M059J (cell line): ENCODE data around the gene HACD1. TPM values are rescaled to one million over a fixed set of nuclear protein-coding genes. Genes with fewer than 3 reads are reported as not detected.
A peak's percentile ranks its signal among the peaks of the same experiment; 100 is the strongest.

ENCODE experiments used
- DNase-seq: peaks from one replicate; pipeline ENCODE4 v3.0.0-alpha.2; 2012; ENCODE audit warnings: low read depth
- total RNA-seq: library from RNA; depleted of rRNA; stranded (reverse); fragments of >200 nt; shearing (Covaris generic); gene quantifications from 2 replicates; pipeline ENCODE4 v1.2.3, GENCODE V29; 2014; rRNA removed

Gene HACD1, protein sequence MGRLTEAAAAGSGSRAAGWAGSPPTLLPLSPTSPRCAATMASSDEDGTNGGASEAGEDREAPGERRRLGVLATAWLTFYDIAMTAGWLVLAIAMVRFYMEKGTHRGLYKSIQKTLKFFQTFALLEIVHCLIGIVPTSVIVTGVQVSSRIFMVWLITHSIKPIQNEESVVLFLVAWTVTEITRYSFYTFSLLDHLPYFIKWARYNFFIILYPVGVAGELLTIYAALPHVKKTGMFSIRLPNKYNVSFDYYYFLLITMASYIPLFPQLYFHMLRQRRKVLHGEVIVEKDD
- 32.0 and 37.5 TPM in 2 replicates for total RNA-seq

DNA sequence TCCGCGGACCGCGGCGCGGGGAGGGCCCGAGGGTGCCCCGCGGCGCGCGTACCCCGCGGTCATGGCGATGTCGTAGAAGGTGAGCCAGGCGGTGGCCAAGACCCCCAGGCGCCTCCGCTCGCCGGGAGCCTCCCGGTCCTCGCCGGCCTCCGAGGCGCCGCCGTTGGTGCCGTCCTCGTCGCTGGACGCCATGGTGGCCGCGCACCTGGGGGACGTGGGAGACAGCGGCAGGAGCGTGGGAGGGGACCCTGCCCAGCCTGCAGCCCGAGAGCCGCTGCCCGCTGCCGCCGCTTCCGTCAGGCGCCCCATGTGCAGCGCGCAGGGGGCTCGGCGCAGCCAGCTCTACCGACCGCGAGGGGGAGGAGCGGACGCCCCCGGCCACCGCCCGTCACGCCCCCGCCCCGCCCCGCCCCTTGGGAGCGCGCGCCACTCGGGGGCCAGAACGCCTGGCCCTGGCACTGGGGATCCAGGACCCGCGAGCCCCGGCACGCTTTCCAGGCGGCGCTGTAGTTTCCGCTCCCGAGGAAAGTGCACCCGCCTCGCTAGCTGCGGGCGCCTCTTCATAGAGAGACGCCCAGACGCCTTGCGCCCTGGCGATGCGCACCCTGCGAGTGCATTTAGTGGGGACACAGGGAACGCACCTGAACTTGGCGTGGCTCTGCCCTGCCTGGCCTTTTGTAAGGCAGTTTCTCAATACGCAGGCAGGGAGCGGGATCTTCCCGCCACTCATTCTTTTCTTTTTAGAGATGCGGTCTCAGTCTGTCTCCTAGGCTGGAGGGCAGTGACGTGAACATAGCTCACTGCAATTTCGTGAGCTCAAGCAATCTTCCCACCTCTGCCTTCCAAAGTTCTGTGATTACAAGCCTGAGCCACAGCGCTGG is at the start of gene HACD1:
HACD1 (minus strand) TSS at position 344 of the 881 bp plus-strand sequence; CDS start at position 309, 35 bp downstream.
- peak; percentile 73 for DNase-seq

DNA sequence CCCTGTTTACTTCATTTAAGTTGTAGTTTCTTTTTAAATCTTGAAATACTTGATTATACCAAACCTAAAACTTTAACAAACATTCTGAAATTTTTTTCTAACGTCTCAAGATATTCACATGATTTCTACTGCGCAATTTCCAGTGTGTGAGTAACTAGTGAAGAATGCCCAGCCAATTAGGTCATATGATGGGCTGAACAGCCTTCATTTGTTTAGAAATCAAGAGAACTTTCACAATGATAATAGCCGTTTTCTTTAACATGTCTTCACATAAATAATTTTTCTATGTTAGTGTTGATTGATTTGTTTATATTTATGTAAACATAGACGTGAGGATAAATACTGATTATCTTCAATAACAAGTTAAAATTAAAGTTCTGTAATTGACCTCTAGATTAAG is 48.6 kb upstream of the HACD1 start:
- peak; percentile 77 for DNase-seq

DNA sequence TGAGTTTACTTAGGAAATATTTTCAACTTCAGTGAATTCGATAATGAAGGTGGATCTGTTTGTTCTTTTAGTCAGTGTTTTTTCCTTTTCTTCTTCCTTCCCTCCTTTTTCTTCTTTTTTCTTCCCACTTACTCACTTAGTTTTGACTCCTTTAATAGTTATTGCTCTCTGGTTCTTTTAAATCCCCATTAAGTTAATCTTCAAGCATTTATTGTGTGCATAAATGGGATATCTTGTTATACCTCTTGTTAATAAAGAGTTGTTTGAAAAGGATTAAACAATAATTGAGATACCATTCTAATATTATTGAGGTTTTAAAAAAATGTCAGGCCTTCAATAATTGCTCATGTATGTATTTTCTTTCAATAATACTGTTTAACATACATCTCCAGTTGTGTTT is 46.3 kb upstream of the HACD1 start:
- DNase-seq, result no peak

DNA sequence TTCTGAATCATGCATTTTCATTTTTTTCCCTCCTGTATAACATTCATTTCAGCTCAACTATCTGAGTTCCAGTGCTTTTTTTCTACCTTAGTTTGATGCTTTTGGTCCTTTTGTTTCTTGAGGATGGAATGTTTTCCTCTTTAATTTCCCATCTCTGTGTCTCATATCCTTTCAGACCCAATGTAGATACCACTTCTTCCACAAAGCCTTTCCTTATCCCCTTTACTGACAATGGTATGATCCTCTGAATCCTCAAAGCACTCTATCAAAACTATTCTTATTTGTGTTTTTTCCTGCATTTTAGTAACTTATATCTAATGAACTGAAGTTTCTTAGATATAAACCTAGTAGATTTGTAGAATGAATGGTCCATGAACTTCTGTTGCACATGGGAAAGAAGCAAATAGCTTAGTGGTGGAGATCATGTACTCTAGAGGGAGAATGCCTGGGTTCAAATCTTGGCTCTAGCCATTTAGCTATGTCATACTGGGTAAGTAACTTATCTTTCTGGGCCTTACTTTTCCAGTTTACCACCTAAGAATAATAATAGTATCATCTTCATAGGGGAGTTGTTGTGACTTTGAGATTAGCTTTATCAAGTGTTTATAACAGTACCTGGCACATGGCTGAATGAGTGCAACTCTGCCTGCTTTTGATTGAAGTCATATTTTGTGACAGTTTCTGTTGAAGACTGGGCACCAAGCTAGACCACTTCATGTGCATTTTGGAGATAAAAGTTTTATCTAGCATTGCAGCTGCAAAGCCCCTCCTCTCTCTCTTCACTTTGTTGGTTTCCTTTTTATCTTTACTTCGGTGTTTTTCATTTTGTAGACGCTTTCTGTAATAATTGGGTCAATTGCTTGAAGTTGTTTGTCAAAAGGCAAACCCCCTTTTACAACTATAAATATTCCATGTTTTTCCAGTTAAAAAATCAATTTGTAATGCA is 45.3 kb upstream of the HACD1 start:
- no peak for DNase-seq

DNA sequence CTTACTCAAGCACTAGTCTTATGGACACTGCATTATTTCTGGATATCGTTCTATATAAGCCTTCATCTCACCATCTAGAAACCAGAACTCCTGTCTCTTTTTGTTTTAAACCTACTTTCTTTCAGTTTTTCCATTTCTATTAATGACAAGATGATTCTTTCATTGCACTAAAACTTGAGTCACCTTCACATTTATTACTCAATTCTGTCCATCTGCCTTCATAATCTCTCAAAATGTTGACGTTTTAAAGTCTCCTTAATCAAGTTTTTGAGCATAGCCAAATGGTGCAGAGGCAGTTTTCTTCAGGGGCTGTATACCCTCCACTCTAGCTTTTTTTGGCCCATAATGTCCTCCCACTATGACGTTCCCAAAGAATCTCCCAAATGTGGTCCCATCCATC is 44.3 kb upstream of the HACD1 start:
- no peak for DNase-seq

DNA sequence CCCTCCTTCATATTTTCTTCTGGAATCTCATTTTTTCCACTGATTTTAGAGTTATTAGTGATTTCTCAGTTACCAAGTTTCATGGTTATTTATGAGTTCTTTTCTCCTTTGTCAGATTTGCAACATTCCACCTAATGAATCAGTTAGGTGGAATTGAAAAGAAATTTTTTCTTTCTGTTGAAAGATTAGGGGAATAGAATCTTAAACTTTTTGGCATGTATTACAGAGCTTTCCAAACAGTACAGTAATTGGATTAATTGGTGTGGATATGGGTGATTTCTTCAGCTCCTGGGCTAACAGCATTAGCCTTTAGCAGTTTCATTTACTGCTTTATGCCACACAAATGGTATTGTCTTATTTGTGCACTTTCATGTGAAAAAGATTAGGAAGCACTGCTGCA is 43.7 kb upstream of the HACD1 start:
- no peak for DNase-seq

DNA sequence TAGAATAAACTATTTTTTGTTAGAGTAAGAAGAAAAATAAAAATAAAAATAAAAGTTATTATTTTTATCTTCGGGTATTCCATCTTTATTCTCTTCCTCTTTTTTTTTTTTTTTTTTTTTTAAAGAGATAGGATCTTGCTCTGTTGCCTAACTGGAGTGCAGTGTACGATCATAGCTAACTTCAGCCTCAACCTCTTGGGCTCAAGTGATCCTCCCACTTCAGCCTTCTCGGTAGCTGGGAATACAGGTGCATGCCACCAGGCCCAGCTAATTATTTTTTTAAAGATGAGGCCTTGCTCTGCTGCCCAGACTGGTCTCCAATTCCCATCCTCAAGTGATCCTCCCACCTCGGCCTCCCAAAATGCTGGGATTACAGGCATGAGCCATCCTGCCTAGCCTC is 42.2 kb upstream of the HACD1 start:
- DNase-seq, result no peak

DNA sequence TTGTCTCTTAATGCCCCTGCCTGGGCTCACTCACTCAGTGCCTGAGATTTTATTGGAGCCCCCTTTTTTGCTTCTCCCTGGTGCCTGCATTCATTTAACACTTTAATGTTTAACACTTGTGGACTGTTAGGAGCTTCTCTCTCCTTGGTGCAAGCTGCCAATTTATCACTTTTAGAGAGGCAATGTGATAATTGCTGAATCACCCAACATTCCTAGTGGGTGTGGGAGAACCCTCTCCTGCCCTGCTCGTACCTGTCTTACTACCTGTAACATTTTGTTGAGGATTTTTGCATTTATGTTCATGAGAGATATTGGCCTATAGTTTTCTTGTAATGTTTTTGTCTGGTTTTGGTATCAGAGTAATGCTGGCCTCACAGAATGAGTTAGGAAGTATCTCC is 39.9 kb upstream of the HACD1 start:
- no peak for DNase-seq

DNA sequence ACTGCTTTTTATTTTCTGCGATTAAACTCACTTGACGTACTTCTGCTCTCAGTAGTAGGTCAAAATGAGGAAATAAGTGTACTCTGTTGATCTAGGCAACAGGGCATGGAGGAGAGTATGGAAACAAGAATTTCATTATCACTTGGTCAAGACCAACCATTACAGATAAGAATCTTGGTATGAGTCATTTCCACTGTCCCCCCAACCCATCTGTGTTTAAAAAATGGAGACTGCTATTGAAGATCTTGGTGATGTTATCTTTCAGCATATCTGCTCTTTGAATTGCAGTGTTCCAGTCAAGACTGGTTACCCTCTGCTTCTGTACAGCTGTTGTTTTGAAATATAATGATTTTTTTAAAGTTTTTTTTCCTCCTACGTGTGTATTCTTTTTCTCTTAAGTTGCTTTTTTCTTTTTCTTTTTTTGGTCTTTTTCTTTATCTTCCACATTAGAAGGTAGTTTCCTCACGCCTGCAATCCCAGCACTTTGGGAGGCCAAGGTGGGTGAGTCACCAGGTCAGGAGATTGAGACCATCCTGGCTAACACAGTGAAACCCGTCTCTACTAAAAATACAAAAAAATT is 38.5 kb upstream of the HACD1 start:
- DNase-seq, result peak; percentile 69

DNA sequence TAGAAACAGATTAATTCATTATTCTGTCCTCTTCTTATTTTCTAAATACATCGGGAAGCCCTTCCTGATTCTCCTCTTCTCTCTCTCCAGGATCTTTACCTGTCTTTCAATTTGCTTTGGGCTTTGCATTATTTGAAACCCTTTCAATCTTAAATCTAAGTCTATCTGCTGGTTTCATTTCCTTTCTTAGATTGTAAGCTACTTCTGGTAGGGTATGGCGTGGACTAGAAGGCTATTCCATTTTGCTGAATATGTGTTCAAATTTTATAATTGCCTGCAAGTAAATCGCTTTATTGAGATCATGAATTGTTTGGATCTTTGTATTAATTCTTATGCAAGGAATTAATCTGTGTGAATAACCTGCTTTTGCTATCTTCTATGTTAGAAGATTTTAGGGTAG is 37.8 kb upstream of the HACD1 start:
- no peak for DNase-seq

DNA sequence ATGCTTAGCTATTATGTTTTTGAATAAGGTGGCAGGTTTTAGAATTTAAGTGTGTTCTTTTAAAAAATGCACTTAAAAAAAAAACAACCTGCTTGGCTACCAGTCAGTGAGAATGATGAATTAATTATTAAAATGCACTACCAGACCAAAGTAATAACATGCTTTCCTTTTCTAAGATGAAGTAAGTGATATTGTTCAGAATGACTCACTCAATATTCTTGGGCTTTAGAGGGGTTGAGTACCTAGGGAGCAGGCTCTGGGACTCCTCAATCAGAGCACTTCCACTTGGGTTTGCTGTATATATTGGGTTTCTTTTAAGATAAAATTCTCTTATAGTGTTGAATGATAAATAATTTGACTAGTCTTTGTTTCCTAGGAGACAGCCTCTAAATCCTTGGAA is 35.4 kb upstream of the HACD1 start:
- peak; percentile 21 for DNase-seq

DNA sequence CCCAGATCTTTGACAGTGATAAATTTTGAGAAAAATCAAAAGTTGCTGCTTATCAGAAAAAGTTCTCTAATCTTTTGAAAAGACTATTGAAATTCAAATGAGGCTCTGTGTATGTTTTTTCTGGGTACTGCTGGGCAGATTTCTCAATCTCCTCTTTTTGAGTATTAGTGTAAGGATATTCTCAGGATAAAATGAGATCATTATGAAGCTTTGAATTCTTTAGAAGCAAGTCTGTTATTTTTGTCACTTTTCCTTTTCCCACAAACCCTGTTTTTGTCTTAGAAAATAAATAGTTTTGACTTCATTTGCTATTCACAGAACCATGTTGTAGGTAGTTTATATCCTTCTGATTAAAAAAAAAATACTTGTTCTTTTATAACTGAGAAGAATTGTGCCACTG is 34.7 kb upstream of the HACD1 start:
- no peak for DNase-seq

DNA sequence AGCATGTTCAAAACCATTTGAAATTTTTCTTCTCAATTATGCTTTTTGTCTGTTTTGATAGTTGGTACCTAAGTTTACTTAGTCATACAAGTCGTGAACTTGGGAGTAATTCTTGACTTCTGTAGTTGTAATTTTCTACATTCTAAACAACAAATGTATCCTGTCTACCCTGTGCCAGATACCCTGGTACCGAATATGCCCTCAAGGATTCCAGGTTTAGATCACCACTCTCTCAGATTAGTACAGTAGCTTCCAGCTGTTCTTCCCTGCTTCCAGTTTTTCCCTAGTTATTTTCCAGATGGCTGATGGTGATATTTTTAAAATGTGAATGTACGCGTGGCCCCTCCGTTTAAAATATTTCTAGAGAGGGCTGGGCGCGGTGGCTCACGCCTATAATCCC is 33.2 kb upstream of the HACD1 start:
- DNase-seq, result no peak

DNA sequence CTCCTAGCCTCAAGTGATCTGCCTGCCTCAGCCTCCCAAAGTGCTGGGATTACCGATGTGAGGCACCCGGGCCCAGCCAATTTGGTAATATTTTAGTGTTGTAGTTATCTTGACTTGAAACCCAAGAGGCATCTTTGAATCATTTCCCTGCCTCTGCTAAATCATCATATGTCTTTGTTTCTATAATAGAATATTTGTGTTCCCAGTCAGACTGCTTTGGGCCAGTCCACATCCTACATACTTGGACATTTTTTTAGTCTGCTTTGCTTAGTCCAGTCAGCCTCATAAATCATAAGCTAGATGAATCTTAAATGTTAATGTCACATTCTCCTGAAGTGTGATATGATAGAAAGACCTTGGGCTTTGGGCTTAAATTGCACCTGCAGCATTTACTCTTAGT is 32.7 kb upstream of the HACD1 start:
- DNase-seq, result peak; percentile 9

DNA sequence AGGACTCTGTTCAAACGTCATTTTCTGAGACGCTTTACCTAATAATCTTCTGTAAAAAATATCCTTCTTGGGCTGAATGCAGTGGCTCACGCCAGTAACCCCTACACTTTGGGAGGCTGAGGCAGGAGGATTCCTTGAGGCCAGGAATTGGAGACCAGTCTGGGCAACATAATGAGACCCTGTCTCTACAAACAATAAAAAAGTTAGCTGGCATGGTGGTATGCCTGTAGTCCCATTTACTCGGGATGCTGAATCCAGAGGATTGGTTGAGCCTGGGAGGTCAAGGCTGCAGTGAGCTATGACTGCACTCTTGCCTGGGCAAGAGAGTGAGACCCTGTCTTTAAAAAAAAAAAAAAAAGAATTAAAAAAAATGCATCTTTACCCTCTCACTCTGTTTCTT is 31.9 kb upstream of the HACD1 start:
- no peak for DNase-seq

DNA sequence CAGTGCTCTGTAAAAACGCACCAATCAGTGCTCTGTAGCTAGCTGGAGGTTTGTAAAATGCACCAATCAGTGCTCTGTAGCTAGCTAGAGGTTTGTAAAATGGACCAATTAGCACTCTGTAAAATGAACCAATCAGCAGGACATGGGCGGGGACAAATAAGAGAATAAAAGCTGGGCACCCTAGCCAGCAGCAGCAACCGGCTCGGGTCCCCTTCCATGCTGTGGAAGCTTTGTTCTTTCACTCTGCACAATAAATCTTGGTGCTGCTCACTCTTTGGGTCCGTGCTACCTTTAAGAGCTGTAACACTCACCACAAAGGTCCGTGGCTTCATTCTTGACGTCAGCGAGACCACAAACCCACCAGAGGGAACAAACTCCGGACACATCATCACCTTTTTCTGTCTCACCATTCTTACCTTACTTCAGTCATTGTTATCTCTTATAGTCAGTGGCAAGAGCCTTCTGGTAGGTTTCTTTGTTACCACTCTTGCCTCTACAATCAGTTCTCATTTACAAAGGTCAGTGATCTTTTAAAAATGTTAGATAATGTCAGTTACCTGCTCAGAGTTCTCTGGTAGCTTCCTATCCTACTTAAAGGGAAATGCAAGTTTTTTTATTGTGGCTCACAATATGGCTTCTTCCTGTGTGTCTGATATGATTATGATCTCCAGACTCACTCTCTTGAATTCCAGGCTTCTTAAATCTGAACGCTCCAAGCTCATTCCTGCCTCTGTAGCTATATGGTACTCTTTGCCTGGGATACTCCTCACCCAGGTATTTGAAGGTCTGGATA is 31.3 kb upstream of the HACD1 start:
- DNase-seq, result peak; percentile 9

DNA sequence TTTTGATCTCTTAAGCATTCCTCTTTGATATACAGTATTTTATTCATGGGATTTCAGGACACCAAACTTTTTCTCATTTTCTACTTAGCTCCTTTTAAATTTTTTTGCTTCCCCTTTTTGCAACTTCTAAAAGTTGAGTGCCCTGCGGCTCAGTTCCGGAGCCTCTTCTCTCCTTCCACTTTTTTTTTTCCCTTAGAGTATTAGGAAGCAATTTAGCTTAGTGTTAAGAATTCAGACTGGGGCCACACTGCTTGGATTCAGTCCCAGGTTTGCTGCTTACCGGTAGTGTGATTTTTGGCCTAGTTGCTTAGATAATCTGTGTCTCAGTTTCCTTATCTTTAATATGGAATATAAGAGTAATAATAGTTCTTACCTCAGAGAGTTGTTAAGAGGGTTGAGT is 30.2 kb upstream of the HACD1 start:
- no peak for DNase-seq

DNA sequence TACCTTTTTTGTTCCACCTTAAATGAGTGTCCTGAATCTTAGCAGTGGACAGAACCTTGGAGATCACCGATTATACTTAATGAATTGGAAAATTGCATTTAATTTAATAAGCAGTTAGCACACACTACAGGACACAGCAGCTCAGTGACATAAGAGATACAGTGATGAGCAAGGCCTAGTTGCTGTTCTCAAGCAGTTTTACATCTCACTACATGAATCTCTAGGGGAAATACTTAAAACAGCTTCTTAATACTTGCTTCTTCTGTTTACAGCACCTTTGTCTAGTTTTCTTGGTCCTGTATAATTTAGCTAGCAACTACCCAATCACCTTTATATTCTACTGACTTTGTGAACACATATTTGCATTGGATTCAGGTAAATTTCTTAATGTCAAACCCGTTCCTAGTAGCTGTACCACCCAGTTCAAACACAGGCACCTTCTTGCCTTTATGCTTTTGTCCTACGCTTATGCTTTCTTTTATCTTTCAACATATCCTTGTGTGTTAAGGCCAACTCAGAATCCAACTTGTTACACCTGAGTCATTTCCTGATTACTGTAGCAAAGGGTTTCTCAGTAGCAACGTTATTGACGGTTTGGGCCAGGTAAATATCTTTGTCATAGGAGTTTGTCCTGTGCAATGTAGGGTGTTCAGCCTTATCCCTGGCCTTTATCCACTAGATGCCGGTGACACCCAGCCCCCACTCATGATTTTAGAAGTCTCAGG is 28.6 kb upstream of the HACD1 start:
- DNase-seq, result peak; percentile 36

DNA sequence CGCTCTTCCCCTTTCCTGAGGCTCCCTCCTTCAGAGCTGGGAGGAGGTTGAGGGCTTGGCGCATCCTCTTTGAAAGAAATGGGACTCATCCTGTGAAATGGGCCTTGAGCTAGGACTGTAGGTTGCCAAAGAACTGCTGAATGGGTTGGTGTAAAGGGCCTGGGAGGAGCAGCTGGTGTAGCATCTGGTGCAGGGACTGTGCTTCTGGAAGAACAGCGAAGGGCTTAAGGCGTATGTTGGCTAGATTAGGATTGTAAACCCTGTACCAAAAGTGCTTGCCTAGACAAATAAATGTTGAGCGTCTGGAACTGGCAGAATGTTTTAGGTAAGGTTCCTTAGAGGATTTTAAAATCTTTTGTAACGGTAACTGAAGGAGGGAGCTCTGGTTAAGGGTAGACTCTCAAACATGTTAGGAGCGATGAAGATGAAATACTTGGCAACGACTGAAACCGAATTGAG is 27.3 kb upstream of the HACD1 start:
- DNase-seq, result peak; percentile 23
